ENCODE measurements around the gene DNAJC8. TPM values are rescaled to one million over a fixed set of nuclear protein-coding genes. Genes with fewer than 3 reads are reported as not detected.

The DNAJC8 gene, protein sequence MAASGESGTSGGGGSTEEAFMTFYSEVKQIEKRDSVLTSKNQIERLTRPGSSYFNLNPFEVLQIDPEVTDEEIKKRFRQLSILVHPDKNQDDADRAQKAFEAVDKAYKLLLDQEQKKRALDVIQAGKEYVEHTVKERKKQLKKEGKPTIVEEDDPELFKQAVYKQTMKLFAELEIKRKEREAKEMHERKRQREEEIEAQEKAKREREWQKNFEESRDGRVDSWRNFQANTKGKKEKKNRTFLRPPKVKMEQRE
- total RNA-seq, result 50.2 and 68.2 TPM in 2 replicates

DNA sequence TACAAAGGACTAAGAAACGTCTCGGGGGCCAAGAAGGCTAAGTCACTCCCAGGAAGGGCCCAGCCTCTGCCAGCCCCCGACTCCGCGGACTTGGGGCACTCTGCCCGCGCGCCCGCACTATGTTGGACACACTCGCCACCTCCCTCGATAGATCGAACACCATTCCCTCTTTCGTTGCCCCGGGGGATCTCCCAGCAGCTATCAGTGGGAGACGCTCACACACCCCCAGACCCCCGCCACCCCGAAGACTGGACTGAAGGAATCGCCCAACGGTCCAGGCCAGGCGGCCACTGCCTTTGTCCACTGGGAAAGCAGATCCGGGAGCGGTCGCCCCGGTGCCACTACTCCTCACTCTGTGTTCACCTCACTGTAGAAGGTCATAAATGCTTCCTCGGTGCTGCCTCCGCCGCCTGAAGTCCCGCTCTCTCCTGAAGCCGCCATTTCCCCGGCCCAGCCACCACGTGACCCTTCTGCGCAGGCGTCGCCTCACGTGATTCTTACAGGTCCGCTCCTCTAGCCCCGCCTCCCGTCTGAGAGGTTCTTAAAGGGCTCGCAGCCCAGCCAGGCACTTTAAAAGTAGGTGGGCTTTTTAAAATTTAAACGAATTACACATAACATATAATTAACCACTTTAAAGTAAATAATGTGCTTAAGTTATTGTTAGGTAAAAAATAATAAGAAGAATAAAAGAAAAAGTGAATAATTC is at the start of gene DNAJC8:
Gene DNAJC8, minus strand, starts transcription at position 472 of the 706 bp plus-strand sequence. Its CDS starts 31 bp downstream, at position 441.

DNA sequence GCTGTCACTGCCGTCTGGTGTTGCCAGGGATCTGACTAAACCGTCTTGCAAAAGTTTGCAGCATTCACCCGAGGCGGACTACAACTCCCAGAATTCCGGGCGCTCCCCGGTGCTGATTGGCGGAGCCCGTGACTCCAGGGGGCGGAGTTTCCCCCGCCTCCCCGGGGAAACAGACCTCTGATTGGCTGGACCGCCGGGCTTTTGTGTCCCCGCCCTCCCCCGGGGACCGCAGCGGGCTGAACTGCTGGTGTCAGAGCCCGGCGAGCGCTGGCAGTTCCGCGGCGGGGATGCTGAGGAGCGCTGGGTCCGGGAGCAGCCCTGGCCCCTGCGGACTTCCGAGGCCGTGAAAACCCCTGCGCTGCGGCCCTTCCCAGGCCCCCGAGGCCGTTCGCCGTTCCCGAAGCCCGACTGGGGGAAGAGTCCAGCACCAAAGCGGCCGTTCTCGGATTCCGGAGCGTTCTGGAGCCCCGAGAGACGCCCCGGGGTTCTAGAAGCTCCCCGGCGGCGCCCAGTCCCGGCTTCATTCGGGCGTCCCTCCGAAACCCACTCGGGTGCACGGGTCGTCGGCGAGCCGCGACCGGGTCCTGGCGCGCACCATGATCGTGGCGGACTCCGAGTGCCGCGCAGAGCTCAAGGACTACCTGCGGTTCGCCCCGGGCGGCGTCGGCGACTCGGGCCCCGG is 26.6 kb upstream of the DNAJC8 start, which contains the start of gene SESN2:
Gene SESN2, plus strand, starts transcription at position 267 of the 682 bp plus-strand sequence. Its CDS starts 330 bp downstream, at position 597.

DNA sequence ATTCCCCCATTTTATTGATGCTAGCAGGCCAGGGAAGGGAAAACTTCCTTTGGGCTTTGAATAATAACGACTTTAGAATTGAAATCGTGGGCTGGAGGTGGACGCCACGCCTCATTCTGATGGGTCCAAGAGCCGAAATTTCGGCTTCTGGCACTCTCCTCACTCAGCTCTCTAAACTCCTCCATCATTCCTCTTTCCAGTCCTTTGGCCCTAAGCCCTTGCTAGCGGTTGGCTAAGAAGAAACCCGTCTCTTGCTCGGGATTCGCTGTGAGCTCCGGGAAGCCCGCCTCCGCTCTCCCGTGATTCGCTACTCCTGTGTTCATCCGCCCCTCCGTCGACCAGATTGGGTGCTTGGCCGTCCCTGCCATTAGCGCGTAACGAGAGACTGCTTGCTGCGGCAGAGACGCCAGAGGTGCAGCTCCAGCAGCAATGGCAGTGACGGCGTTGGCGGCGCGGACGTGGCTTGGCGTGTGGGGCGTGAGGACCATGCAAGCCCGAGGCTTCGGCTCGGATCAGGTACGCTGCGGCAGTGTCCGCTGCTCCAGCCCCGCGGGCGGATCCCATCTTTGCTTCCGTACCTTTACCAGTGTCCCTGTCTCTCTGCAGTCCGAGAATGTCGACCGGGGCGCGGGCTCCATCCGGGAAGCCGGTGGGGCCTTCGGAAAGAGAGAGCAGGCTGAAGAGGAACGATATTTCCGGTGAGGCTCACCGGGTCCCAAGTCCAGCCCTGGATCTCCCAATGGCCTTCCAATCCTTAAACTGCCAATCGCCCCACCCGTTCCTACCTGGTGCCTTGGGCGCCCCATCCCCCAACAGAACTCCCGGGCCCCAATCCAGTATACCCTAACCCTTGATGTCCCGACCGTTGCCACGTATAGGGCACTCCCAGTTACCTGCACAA is 3.2 kb upstream of the DNAJC8 start, which contains the start of gene ATP5IF1:
Gene ATP5IF1, plus strand, starts transcription at position 370 of the 901 bp plus-strand sequence. Its CDS starts 60 bp downstream, at position 430.

DNA sequence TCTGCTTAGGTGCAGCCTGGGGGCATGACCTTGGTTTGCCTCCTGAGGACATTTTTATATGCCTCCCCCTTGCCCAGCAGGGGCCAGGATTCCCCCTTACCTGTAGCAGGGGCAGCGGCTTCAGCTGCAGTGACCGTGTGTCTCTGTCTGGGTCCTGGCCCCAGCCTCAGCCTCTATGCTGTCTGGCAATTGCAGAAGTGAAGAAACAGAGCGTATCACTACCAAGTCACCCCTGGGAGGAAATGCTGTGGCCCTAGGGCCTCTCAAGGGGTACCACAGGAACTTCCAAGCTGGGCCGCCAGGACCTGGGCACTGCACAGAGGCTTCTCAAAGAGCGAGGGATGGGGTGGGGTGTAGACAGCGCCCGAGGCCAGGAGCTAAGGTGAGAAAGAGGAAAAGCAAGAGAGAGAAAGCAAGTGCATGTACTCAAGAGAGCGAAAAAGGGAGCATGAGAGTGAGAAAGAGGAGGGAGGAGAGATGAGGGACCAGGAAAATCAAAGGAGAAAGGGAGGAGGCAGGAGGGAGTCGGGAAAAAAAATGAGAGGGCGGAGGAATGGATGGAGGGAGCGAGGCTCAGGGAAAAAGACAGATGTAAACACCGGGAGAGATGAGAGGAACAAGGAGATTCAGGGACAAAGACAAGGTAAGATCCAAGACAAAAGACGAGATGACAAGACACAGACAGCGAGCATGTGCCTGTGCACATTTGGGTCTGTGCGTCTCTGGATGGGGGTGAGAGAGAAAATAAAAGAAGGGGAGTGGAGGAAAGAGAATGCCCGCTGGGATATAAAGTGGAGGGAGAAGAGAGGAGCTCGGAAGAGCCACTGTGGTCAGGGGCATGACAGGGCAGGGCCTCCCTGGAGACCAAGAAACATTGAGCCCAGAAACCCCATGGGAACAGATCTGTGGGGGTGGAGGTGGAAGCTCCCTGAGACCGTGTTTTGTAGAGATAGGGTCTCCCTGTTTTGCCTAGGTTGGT is 56.0 kb downstream of the DNAJC8 start, which contains the start of gene PTAFR:
Gene PTAFR, minus strand, starts transcription at position 199 of the 979 bp plus-strand sequence. CDS start 25,669 bp downstream, outside the sequence.

Other genes with a start within 250 kb of the DNAJC8 start
- 8.7 and 9.4 TPM in 2 replicates for gene EYA3, start 144.4 kb downstream of the DNAJC8 start, total RNA-seq
- 16.7 and 28.3 TPM in 2 replicates for gene PTAFR, start 56.3 kb downstream of the DNAJC8 start, total RNA-seq
- gene ATP5IF1, start 3.1 kb upstream of the DNAJC8 start, total RNA-seq, result 312 and 412 TPM in 2 replicates
- gene SESN2, start 26.5 kb upstream of the DNAJC8 start, total RNA-seq, result 24.9 and 74.0 TPM in 2 replicates
- 16.4 and 17.2 TPM in 2 replicates for gene MED18, start 96.0 kb upstream of the DNAJC8 start, total RNA-seq
- 11.5 and 13.6 TPM in 2 replicates for gene PHACTR4, start 136.7 kb upstream of the DNAJC8 start, total RNA-seq